ENCODE data around the gene HMGA1.
"Not testable (repeated sequence)": the region's sequence is repeated elsewhere in the genome, so short reads cannot be mapped to it uniquely, and the experiment has no call there.

The HMGA1 gene

DNA sequence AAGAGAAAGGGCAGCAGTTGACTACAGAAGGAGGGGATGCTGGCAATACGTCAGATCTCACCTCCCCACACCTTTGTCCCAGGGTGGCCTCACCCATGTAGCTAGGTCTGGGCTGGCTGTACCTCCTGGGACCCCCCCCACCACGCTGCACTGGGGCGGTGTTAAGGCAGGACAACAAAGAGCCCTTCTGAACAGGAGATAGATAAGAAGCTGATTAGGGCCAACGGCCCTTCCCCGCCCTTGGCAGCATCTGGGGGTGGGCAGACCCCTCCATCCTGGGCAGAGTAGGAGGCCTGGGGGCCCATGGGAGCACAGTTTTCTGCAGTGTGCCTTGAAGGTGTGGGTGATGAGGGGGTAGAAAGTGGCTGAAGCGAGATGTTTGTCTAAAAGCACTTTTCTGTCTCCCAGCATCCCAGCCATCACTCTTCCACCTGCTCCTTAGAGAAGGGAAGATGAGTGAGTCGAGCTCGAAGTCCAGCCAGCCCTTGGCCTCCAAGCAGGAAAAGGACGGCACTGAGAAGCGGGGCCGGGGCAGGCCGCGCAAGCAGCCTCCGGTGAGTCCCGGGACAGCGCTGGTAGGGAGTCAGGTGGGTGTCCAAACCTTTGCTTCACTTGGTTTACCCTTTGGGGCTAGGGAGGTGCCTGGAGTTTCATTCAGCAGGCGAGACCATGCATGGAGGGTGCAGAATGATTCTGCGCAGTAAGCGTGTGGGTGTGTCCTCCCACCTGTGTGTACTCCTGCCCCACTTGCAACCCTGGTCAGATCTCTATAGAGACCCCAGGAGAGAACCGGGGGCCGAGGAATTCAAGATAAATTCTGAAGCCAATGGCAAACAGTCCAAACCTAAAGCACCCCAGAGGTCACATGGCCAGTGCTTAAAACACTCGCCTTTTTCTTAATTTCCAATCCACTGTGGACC, 3.9 kb downstream of the HMGA1 start:
- DNase-seq (ENCODE audit: low spot score) = no peak

DNA sequence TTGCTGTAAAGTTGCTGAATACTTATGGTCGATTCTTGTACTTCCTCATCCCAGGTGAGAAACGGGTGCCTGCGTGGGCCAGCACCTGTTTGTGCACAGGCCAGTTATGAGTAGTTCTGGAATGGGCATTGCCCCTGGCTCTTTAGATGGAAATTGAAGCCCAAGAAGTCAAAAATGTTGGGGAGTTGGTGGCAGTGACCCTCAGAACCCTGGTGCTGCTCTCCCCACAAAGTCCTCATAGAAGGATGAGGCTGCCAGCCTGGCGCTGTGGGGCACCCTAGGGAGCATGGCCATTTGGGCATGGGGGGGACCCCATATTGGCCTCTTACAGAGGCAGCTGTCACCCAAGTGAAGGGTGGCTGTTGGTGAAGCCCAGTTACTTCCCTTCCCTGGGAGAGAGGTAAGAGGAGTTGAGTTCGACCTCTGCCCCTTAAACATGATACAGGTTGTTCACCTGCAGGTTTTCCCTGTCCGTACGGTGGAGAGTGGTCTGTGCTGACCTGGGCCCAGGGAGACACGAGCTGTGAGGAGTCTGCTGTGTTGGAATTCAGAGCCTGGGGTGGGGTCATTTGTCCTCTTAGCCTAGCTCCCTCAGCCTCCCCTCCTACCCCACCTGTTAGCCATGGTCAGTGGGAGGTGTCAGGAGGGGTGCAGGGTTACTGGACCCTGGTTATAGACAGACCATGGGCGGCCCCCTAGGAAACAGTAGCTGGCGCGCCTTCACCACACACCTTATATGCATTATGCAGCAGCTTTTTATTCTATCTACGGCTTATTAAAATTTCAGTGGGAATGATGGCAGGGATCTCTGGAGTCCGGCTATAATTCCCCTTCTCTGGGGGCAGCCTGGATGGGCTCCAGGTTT, 4.9 kb downstream of the HMGA1 start:
- DNase-seq (ENCODE audit: low spot score) = no peak

DNA sequence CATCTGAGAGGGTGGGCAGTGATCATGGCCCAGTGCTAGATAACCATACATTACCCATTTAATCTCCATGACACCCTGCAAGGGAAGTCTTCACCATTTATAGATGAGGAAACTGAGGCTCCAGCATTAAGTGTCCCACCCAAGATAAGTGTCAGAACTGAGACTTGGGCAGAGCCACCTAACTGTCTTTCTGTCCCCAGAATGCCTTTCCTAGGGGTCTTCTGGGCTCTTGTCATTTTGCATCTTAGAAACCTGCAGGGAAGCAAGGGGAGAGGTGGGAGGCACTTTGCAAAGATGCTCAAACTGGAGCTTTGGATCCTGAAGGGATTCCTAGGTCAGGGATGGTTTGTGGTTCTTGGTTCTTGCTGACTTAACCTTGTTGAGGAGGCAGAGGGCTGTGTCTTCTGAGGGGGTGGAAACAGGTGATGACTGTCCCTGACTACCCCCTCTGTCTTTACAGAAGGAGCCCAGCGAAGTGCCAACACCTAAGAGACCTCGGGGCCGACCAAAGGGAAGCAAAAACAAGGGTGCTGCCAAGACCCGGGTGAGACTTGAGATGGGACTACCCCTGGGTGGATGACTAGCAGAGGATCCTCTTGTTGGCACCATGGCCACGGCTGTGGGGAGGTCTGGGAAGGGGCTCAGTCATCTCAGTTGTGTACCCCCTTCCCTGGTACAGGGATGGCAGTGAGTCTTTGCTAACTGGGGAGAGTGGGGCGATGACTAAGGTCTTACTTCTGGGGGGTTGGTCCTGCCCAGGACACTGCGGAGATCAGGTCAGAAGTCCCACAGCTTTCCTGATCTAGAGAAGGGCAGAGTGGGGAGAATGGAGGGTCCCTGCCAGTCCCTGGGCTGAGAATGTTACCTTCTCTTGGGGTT, 5.8 kb downstream of the HMGA1 start:
- DNase-seq (ENCODE audit: low spot score) = no peak

DNA sequence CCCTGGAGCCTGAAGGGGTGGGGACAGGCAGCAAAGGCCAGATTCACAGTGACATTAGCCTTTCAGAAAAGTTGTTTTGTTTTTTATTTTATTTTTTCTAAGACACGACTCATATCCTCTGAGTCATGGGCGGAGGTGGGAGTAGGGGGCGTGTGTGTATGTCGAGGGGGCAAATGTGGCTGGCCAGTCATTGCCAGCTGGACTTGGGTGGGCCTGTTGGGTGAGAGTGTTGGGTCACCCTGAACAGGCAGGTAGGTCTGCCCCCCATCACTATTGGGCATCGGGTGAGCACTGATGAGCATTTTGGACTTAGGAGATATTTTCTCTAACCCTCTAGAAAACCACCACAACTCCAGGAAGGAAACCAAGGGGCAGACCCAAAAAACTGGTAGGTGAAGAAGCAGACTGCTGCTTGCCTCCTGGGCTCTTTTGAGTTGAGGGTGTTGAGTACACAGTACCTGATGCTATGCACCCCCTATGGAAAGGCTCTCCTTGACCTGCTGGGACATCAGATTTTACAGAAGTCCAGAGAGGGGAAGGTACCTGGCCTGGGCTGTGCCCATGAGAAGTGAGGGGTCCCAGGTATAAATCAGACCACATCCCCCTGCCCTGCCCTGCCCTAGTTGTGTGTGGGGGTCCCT, 6.6 kb downstream of the HMGA1 start:
- no peak for DNase-seq (ENCODE audit: low spot score)

DNA sequence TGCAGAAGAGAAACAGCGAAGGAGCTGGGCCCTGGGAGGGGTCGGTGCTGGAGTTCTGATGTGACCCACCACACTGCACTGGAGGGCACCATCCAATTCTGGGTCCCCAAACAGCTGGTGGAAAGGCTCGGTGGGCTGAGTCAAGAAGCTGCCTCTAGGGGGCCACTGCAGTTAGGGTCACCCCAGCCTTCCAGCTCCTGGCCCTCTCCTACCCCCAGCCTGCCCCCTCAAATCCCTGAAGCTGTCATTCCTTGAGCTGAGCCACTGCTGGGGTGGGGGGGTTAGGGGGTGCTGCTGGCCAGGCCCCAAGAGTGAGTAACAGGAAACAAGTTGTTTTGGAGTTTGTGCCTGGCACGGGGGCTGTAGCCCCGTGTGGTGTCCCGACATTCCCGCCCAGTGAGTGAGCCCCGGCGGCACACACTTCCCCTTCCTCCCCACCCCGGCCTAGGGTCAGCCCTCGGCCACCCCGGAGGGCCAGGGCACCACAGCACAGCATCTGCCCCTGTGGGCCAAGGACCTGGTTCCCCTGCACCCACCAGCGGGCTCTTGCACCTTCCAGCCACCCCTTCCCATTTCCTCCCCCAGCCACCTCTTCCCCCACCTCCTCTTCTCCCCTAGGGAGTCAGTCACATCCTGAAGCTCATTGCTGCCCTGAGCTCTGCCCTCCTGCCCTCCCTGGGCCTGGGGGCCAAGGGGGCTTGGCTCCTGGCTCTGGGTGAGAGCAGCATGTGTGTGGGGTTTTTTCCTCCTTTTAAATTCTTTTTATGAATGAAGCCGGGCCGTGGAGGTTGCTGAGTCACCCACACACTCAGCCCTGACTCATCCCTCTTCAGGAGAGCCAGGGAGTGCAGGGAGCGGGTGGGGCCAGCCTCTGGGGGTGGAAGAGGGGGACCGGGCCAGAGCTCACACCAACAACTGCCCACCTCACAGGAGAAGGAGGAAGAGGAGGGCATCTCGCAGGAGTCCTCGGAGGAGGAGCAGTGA, 7.5 kb downstream of the HMGA1 start:
- DNase-seq (ENCODE audit: low spot score) = peak; percentile 55

DNA sequence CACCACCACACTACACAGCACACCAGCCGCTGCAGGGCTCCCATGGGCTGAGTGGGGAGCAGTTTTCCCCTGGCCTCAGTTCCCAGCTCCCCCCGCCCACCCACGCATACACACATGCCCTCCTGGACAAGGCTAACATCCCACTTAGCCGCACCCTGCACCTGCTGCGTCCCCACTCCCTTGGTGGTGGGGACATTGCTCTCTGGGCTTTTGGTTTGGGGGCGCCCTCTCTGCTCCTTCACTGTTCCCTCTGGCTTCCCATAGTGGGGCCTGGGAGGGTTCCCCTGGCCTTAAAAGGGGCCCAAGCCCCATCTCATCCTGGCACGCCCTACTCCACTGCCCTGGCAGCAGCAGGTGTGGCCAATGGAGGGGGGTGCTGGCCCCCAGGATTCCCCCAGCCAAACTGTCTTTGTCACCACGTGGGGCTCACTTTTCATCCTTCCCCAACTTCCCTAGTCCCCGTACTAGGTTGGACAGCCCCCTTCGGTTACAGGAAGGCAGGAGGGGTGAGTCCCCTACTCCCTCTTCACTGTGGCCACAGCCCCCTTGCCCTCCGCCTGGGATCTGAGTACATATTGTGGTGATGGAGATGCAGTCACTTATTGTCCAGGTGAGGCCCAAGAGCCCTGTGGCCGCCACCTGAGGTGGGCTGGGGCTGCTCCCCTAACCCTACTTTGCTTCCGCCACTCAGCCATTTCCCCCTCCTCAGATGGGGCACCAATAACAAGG, 8.5 kb downstream of the HMGA1 start:
- not testable (repeated sequence) for DNase-seq (ENCODE audit: low spot score)

DNA sequence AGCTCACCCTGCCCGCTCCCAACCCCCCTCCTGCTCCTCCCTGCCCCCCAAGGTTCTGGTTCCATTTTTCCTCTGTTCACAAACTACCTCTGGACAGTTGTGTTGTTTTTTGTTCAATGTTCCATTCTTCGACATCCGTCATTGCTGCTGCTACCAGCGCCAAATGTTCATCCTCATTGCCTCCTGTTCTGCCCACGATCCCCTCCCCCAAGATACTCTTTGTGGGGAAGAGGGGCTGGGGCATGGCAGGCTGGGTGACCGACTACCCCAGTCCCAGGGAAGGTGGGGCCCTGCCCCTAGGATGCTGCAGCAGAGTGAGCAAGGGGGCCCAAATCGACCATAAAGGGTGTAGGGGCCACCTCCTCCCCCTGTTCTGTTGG, 9.1 kb downstream of the HMGA1 start:
- not testable (repeated sequence) for DNase-seq (ENCODE audit: low spot score)

DNA sequence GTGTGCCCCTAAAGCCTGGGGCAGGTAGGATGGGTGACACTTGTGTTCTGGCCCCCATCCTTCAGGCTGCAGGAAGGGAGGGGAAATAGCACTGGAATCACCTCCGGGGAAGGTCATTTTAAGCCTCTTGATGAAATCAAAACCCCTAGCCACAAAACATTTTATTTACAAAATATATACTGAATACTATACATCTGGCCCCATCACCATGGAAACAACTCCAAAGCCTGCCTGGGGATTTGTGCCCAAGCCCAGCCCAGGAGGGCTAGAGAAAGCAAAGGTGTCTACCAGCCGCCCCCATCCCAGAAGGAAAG, 9.5 kb downstream of the HMGA1 start:
- no peak for DNase-seq (ENCODE audit: low spot score)

DNA sequence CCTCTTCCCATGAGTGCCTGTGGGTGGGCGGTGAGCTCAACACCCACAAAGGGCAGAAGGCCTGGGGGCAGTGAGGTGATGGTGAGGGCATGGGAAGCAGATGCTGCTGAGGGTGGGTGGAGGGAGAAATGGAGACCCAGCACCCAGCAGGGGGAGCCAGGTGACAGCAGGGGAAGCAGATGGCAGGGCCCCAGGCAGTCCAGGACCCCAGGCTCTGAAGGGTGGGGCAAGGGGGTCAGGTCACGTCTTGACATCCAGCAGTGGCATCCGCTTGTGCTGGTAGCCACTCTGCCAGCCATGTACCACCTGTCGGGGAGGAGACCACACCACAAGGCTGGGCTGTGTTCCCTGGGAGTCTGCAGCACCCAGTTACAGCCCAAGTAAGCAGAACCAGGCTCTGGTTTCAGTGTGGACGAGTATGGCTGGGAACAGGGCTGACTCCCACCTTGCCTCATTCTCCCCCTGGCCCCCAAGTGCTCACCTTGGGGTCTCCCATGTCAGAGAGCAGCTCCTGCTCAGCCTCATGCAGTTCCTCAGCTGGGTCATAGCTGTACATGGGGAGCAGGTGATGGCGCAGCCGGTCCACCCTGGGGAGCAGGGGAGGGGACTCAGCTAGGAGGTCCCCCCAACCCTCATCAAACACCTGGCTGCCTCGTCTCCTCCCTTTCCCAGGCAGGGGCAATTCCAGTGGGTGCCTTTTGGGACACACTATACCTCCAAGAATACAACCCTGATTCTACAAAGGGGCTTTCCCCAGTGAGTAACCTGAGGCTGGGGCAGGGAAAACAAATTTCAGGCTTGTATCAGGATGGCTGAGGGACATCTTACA, 10.1 kb downstream of the HMGA1 start:
- DNase-seq (ENCODE audit: low spot score) = peak; percentile 87

DNA sequence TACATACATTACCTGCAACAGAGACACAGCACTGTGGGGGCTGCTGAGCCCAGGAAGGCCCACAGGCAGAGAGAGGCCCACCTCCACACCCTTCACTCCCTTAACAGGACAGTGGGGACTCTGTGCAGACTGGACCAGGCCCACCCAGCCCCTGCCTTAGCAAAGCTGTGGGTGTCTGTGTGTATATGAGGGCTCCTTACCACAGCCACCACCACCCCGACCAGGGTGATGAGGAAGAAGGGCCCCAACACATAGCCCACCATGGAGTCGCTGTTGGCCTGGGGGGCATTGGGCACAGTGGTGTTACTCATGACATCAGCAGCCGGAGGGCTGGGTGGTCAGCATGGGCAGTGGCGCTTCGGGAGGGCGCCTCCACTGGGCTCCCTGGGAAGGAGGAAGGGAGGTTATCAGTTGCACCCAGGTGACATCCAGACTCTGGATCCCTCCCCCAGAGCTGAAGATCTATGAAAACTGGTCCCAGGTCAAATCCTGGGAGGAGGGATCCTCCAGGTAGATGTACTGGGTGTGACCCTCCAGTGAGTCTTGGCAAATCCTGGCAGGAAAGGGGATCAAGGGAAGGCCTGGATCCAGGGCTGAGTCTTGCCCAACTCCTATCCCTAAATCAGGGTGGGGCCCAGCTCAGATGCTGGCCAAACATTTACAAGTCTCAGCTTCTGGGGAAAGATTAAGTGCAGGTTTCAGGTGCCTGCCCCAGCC, 11.0 kb downstream of the HMGA1 start:
- DNase-seq (ENCODE audit: low spot score) = peak; percentile 40

DNA sequence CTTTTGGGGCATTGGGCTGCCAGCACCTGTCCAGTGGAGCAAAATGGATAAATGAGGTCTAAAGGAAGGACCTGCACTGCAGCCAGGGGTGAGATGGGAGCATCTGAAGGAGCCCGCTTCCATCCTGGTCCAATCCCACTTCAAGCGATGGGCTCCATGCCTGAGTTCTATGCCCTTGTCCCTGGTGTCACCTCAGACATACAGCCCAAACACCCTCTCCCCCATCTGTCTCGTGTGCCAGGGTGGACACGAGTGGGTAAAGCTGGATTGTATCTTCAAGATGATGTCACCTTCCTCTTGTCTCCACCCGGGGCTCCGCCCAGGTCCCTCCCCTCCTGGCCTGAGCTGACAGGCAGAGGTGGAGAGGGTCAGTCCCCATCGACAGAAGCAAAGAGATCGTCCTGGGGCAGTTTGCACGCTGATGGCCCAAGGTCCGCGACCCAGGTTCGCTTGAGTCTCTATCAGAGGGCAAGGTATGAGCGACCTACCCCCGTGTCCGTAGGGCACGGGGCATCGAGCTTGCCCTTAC, 11.6 kb downstream of the HMGA1 start:
- DNase-seq (ENCODE audit: low spot score) = peak; percentile 54

DNA sequence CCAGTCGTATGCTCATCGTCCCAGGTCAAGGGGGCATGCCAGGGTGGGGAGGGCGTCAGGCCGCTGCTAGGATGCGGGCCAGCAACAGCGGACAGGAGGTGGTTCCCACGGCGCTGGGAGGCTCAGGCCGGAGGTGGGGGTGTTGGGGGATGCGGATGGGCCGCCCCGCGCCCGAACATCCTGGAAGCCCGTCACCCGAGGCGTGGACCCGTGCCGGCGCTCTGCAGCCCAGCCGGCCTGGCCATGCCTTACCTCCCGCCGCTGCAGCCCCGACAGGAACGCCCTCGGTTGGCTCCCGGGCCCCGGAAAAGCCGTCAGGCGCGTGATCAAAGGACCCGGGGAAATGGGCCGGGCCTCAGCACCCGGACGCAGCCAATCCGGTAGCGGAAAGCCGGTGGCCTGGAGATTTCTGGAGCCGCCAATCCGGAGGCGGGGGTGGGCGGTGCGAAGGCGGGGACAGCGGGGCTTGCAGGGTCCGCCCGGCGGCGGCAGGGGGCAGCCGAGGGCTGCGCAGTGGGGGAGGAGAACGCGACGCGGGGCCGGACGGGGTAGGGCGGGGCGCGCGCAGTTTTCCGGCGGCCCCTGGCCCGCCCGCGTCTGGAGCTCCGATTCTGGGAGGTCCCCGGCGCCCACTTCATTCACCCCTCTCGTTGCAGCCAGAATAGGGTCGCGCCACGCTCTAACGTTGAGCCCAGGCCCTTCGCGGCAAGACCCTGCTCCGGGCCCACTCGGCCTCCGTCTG, 12.2 kb downstream of the HMGA1 start, which contains the start of gene SMIM29:
SMIM29 (minus strand) TSS at position 280 of the 742 bp plus-strand sequence. CDS start 1,215 bp downstream, outside the sequence.
- peak; percentile 96 for DNase-seq (ENCODE audit: low spot score)

DNA sequence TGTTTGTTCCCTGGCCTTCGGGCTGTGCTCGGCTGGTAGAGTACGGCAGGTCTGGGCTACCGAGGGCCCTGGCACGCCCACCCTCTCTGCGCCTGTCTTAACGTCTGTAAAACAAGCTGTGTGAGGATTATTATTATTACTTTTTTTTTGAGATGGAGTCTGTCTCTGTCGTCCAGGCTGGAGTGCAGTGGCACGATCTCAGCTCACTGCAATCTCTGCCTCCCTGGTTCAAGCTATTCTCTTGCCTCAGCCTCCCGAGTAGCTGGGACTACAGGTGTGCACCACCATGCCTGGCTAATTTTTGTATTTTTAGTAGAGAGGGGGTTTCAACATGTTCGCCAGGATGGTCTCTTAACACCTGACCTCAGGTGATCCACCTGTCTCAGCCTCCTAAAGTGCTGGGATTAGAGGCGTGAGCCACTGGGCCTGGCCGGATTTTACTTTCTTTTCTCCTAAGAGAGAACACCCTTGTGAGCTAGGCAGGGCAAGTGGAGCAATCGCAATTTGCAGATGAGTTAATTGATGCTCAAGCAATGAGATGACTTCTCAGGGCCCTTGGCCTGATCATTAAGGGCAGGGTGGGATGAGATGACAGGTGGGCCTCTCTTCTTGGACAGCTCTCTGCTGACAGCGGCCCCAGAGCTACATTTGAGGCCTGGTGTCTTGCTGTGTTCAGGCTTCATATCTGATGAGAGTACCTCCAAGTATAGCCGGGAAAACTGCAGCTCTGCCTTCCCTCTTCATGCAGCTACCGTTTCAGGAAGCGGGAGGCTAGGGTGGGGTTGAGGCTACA, 13.0 kb downstream of the HMGA1 start:
- no peak for DNase-seq (ENCODE audit: low spot score)

DNA sequence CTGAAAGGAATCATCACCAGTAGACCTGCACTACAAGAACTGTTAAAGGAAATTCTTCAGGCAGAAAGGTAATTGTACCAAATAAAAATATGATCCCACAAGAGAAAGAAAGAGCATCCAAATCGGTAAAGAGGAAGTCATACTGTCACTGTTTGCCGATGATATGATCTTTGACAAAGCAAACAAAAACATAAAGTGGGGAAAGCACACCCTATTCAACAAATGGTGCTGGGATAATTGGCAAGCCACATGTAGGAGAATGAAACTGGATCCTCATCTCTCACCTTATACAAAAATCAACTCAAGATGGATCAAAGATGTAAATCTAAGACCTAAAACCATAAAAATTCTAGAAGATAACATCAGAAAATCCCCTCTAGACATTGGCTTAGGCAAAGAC, 15.7 kb downstream of the HMGA1 start:
- not testable (repeated sequence) for DNase-seq (ENCODE audit: low spot score)

DNA sequence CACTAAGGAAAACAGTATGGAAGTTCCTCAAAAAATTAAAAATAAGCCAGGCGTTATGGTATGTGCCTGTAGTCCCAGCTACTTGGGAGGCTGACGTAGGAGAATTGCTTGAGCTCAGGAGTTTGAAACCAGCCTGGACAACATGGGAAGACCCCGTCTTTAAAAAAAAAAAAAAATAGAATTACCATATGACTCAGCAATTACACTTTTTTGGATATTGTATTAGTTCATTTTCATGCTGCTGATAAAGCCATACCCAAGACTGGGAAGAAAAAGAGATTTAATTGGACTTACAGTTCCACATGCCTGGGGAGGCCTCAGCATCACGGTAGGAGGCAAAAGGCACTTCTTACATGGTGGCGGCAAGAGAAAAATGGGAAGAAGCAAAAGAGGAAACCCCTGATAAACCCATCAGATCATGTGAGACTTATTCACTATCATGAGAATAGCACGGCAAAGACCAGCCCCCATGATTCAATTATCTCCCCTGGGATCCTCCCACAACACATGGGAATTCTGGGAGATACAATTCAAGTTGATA, 22.9 kb downstream of the HMGA1 start:
- DNase-seq (ENCODE audit: low spot score) = no peak

Measured in NAMALWA (cell line).